ENCODE measurements around the gene VPS45. TPM values are rescaled to one million over a fixed set of nuclear protein-coding genes. Genes with fewer than 3 reads are reported as not detected.

VPS45 gene
- total and polyA plus RNA-seq, 4 donors: 7.7 to 24.2 (median 14.1) TPM

DNA sequence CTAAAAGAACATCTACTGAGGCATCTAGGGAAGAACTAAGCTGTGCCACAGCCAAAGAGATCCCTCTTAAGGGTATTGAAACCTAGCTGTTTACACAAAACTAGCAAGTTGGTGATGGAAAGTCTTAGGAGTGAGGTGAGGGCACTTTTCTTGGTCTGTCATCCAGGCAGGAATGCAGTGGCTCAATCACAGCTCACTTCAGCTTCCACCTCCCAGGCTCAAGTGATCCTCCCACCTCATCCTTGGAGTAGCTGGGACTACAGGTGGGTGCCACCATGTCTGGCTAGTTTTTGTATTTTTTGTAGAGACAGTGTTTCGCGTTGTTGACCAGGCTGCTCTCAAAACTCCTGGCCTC, 84.6 kb downstream of the VPS45 start:
- no peak overlapping the region for H3K9ac ChIP-seq (ENCODE audit: low read depth in 1 of 2, low read length in 2 of 2)
- H3K9me3 ChIP-seq (ENCODE audit: control insufficient read depth in 4 of 4, low read length in 3 of 4): no peaks in the 10 kb centered on the region
- TF ChIP-seq YY1 (IDR thresholded peaks at IDR 0.05) (no peak), FOXA1 (IDR thresholded peaks at IDR 0.05) (no peak), RXRA (IDR thresholded peaks at IDR 0.05) (no peak), GABPA (IDR thresholded peaks at IDR 0.05 in 1 of 2, conservative IDR thresholded peaks at IDR 0.05 in 1 of 2) (no peak), EGR1 (IDR thresholded peaks at IDR 0.05; ENCODE audit: low read depth in 2 of 2) (no peak), TAF1 (conservative IDR thresholded peaks at IDR 0.05) (no peak), JUND (IDR thresholded peaks at IDR 0.05) (no peak), SP1 (IDR thresholded peaks at IDR 0.05) (no peak), HNF4G (IDR thresholded peaks at IDR 0.05) (no peak)
- TF ChIP-seq, protein P1, sequence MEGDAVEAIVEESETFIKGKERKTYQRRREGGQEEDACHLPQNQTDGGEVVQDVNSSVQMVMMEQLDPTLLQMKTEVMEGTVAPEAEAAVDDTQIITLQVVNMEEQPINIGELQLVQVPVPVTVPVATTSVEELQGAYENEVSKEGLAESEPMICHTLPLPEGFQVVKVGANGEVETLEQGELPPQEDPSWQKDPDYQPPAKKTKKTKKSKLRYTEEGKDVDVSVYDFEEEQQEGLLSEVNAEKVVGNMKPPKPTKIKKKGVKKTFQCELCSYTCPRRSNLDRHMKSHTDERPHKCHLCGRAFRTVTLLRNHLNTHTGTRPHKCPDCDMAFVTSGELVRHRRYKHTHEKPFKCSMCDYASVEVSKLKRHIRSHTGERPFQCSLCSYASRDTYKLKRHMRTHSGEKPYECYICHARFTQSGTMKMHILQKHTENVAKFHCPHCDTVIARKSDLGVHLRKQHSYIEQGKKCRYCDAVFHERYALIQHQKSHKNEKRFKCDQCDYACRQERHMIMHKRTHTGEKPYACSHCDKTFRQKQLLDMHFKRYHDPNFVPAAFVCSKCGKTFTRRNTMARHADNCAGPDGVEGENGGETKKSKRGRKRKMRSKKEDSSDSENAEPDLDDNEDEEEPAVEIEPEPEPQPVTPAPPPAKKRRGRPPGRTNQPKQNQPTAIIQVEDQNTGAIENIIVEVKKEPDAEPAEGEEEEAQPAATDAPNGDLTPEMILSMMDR (IDR thresholded peaks at IDR 0.05; ENCODE audit: low read depth, low read length, missing input control): no peak
- TF ChIP-seq, protein P2, sequence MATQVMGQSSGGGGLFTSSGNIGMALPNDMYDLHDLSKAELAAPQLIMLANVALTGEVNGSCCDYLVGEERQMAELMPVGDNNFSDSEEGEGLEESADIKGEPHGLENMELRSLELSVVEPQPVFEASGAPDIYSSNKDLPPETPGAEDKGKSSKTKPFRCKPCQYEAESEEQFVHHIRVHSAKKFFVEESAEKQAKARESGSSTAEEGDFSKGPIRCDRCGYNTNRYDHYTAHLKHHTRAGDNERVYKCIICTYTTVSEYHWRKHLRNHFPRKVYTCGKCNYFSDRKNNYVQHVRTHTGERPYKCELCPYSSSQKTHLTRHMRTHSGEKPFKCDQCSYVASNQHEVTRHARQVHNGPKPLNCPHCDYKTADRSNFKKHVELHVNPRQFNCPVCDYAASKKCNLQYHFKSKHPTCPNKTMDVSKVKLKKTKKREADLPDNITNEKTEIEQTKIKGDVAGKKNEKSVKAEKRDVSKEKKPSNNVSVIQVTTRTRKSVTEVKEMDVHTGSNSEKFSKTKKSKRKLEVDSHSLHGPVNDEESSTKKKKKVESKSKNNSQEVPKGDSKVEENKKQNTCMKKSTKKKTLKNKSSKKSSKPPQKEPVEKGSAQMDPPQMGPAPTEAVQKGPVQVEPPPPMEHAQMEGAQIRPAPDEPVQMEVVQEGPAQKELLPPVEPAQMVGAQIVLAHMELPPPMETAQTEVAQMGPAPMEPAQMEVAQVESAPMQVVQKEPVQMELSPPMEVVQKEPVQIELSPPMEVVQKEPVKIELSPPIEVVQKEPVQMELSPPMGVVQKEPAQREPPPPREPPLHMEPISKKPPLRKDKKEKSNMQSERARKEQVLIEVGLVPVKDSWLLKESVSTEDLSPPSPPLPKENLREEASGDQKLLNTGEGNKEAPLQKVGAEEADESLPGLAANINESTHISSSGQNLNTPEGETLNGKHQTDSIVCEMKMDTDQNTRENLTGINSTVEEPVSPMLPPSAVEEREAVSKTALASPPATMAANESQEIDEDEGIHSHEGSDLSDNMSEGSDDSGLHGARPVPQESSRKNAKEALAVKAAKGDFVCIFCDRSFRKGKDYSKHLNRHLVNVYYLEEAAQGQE (IDR thresholded peaks at IDR 0.05): no peak
- TF ChIP-seq, protein P3, sequence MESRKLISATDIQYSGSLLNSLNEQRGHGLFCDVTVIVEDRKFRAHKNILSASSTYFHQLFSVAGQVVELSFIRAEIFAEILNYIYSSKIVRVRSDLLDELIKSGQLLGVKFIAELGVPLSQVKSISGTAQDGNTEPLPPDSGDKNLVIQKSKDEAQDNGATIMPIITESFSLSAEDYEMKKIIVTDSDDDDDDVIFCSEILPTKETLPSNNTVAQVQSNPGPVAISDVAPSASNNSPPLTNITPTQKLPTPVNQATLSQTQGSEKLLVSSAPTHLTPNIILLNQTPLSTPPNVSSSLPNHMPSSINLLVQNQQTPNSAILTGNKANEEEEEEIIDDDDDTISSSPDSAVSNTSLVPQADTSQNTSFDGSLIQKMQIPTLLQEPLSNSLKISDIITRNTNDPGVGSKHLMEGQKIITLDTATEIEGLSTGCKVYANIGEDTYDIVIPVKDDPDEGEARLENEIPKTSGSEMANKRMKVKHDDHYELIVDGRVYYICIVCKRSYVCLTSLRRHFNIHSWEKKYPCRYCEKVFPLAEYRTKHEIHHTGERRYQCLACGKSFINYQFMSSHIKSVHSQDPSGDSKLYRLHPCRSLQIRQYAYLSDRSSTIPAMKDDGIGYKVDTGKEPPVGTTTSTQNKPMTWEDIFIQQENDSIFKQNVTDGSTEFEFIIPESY (IDR thresholded peaks at IDR 0.05): no peak
- H3K4me3 ChIP-seq (ENCODE audit: low read depth in 1 of 3, low read length in 3 of 3): no peak overlapping the region
- peaks cover 0 to 5% (median 1%) of the 10 kb centered on the region in 4 donors for H3K4me1 ChIP-seq (ENCODE audit: control insufficient read depth in 4 of 4, insufficient read depth in 4 of 4, low read length in 3 of 4)
- peaks cover 0 to 7% (median 3%) of the 10 kb centered on the region in 4 donors for H3K36me3 ChIP-seq (ENCODE audit: control insufficient read depth in 4 of 4, insufficient read depth in 3 of 4, low read depth in 1 of 4, low read length in 3 of 4)
- no peaks in the 10 kb centered on the region for H3K27me3 ChIP-seq (ENCODE audit: control insufficient read depth in 4 of 4, insufficient read depth in 4 of 4, low read length in 3 of 4)
- no peak for DNase-seq (ENCODE audit: low spot score)
- H3K27ac ChIP-seq (ENCODE audit: low read depth in 1 of 2, low read length in 2 of 2): peak overlapping the region; percentile 63 to 67
- 74% methylated on average over 2 of the region's 2 CpGs for WGBS

DNA sequence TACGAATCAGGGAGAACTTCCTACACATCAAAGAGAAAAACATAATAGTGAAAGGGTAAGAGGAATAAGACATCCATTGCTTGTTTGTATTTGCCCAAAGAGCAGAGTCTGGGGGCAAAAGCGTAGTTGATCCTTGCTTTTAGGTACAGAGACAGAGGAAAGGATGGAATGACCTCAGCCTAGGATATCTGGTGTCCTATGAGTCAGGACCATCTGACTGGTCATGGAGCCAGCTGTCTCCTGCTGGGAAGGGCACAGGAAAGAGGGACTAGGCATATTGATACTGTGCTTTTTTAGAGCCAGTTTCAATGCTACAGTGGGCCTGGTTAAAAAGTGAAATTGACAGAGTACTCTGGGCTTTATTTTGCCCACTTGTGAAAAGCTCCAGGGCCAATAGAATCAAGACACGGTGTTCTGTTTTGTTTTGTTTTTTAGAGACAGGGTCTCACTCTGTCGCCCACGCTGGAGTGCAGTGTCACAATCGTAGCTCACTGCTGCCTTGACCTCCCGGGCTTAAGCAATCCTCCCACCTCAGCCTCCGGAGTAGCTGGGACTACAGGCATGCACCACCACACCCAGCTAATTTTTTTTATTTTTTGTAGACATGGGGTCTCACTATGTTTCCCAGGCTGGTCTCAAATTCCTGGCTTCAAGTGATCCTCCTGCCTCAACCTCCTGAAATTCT, 85.3 kb downstream of the VPS45 start:
- H3K36me3 ChIP-seq (ENCODE audit: control insufficient read depth in 4 of 4, insufficient read depth in 3 of 4, low read depth in 1 of 4, low read length in 3 of 4): peaks cover 0 to 7% (median 3%) of the 10 kb centered on the region in 4 donors
- H3K9ac ChIP-seq (ENCODE audit: low read depth in 1 of 2, low read length in 2 of 2): no peak overlapping the region
- H3K9me3 ChIP-seq (ENCODE audit: control insufficient read depth in 4 of 4, low read length in 3 of 4): no peaks in the 10 kb centered on the region
- 78% methylated on average over 8 of the region's 8 CpGs for WGBS
- H3K4me1 ChIP-seq (ENCODE audit: control insufficient read depth in 4 of 4, insufficient read depth in 4 of 4, low read length in 3 of 4): peaks cover 0 to 5% (median 1%) of the 10 kb centered on the region in 4 donors
- H3K27ac ChIP-seq (ENCODE audit: low read depth in 1 of 2, low read length in 2 of 2): no peak overlapping the region
- no peaks in the 10 kb centered on the region for H3K27me3 ChIP-seq (ENCODE audit: control insufficient read depth in 4 of 4, insufficient read depth in 4 of 4, low read length in 3 of 4)
- no peak for DNase-seq (ENCODE audit: low spot score)
- no peak for TF ChIP-seq HNF4G (IDR thresholded peaks at IDR 0.05)
- TF ChIP-seq EGR1 (IDR thresholded peaks at IDR 0.05; ENCODE audit: low read depth in 2 of 2): no peak
- TF ChIP-seq FOXA2 (IDR thresholded peaks at IDR 0.05): no peak
- no peak overlapping the region for H3K4me3 ChIP-seq (ENCODE audit: low read depth in 1 of 3, low read length in 3 of 3)
